ENCODE measurements around the gene DLK1. TPM values are rescaled to one million over a fixed set of nuclear protein-coding genes. Genes with fewer than 3 reads are reported as not detected.

Gene DLK1
- total and polyA plus RNA-seq, 2 experiments from 2014 or later = 1,378 to 3,299 TPM

GRCh38 chr14:100727873-100728240, 1.2 kb downstream of the DLK1 start:
- Histone ChIP-seq H2AFZ (no peak overlapping the region), H3K36me3 (replicated peaks; ENCODE audit: insufficient read depth, low read depth) (no peaks in the 10 kb centered on the region), H3K9me2 (replicated peaks; ENCODE audit: insufficient read depth) (no peaks in the 10 kb centered on the region), H4K20me1 (ENCODE audit: insufficient read depth, poor library complexity, severe bottlenecking) (no peaks in the 10 kb centered on the region), H3K4me2 (peak overlapping the region; percentile 79), H3K79me2 (peaks cover 32% of the 10 kb centered on the region), H3K9me3 (ENCODE audit: low read depth) (no peaks in the 10 kb centered on the region), H3K4me3 (peak overlapping the region; percentile 49), H3K27ac (peak overlapping the region; percentile 74), H3K27me3 (peaks cover 33% of the 10 kb centered on the region), H3K4me1 (ENCODE audit: insufficient read depth) (peaks cover 16% of the 10 kb centered on the region)
- no peak for DNase-seq (ENCODE audit: low spot score)
- 42% methylated on average over 12 of the region's 12 CpGs for WGBS (ENCODE audit: low lambda C conversion rate, missing lambda C conversion rate)
- no peak for TF ChIP-seq EZH2 (IDR thresholded peaks at IDR 0.05; ENCODE audit: borderline replicate concordance)
- no peak for TF ChIP-seq CTCF (IDR thresholded peaks at IDR 0.05; ENCODE audit: poor library complexity)
- no peak for TF ChIP-seq EZH2phosphoT487 (IDR thresholded peaks at IDR 0.05; ENCODE audit: low read depth, severe bottlenecking, unreplicated experiment)

GRCh38 chr14:100728962-100729361, 2.3 kb downstream of the DLK1 start:
- DNase-seq (ENCODE audit: low spot score) = no peak
- H3K4me2 ChIP-seq = peak overlapping the region; percentile 79
- H3K27ac ChIP-seq = peak overlapping the region; percentile 31
- H3K4me3 ChIP-seq = no peak overlapping the region
- TF ChIP-seq EZH2phosphoT487 (IDR thresholded peaks at IDR 0.05; ENCODE audit: low read depth, severe bottlenecking, unreplicated experiment) (no peak), EZH2 (IDR thresholded peaks at IDR 0.05; ENCODE audit: borderline replicate concordance) (no peak), CTCF (IDR thresholded peaks at IDR 0.05; ENCODE audit: poor library complexity) (no peak)
- H3K9me2 ChIP-seq (replicated peaks; ENCODE audit: insufficient read depth) = no peaks in the 10 kb centered on the region
- no peaks in the 10 kb centered on the region for H3K9me3 ChIP-seq (ENCODE audit: low read depth)
- no peaks in the 10 kb centered on the region for H3K36me3 ChIP-seq (replicated peaks; ENCODE audit: insufficient read depth, low read depth)
- 75% methylated on average over 13 of the region's 13 CpGs for WGBS (ENCODE audit: low lambda C conversion rate, missing lambda C conversion rate)
- peaks cover 32% of the 10 kb centered on the region for H3K79me2 ChIP-seq
- peaks cover 10% of the 10 kb centered on the region for H3K4me1 ChIP-seq (ENCODE audit: insufficient read depth)
- peaks cover 33% of the 10 kb centered on the region for H3K27me3 ChIP-seq
- H4K20me1 ChIP-seq (ENCODE audit: insufficient read depth, poor library complexity, severe bottlenecking) = no peaks in the 10 kb centered on the region
- no peak overlapping the region for H2AFZ ChIP-seq

- 58% methylated on average over 7 of the region's 7 CpGs for WGBS (ENCODE audit: low lambda C conversion rate, missing lambda C conversion rate)
- Histone ChIP-seq H3K4me2 (peak overlapping the region; percentile 79), H3K9me3 (ENCODE audit: low read depth) (no peaks in the 10 kb centered on the region), H4K20me1 (ENCODE audit: insufficient read depth, poor library complexity, severe bottlenecking) (no peaks in the 10 kb centered on the region), H3K9me2 (replicated peaks; ENCODE audit: insufficient read depth) (no peaks in the 10 kb centered on the region), H3K4me3 (no peak overlapping the region), H2AFZ (no peak overlapping the region), H3K36me3 (replicated peaks; ENCODE audit: insufficient read depth, low read depth) (no peaks in the 10 kb centered on the region), H3K27ac (peak overlapping the region; percentile 55), H3K79me2 (peaks cover 32% of the 10 kb centered on the region), H3K4me1 (ENCODE audit: insufficient read depth) (peaks cover 10% of the 10 kb centered on the region), H3K27me3 (peaks cover 33% of the 10 kb centered on the region)
- no peak for TF ChIP-seq CTCF (IDR thresholded peaks at IDR 0.05; ENCODE audit: poor library complexity)
- no peak for TF ChIP-seq EZH2 (IDR thresholded peaks at IDR 0.05; ENCODE audit: borderline replicate concordance)
- TF ChIP-seq EZH2phosphoT487 (IDR thresholded peaks at IDR 0.05; ENCODE audit: low read depth, severe bottlenecking, unreplicated experiment) = no peak
- DNase-seq (ENCODE audit: low spot score) = no peak
Measured at GRCh38 chr14:100729982-100730381, 3.3 kb downstream of the DLK1 start.

GRCh38 chr14:100730581-100730980, 3.9 kb downstream of the DLK1 start:
- Histone ChIP-seq H3K9me3 (ENCODE audit: low read depth) (no peaks in the 10 kb centered on the region), H2AFZ (no peak overlapping the region), H3K4me2 (peak overlapping the region; percentile 79), H3K27ac (peak overlapping the region; percentile 55), H4K20me1 (ENCODE audit: insufficient read depth, poor library complexity, severe bottlenecking) (no peaks in the 10 kb centered on the region), H3K79me2 (peaks cover 32% of the 10 kb centered on the region), H3K36me3 (replicated peaks; ENCODE audit: insufficient read depth, low read depth) (no peaks in the 10 kb centered on the region), H3K27me3 (peaks cover 31% of the 10 kb centered on the region), H3K4me3 (no peak overlapping the region), H3K4me1 (ENCODE audit: insufficient read depth) (peaks cover 10% of the 10 kb centered on the region), H3K9me2 (replicated peaks; ENCODE audit: insufficient read depth) (no peaks in the 10 kb centered on the region)
- WGBS (ENCODE audit: low lambda C conversion rate, missing lambda C conversion rate) = 36% methylated on average over 15 of the region's 15 CpGs
- TF ChIP-seq CTCF (IDR thresholded peaks at IDR 0.05; ENCODE audit: poor library complexity) (no peak), EZH2phosphoT487 (IDR thresholded peaks at IDR 0.05; ENCODE audit: low read depth, severe bottlenecking, unreplicated experiment) (no peak), EZH2 (IDR thresholded peaks at IDR 0.05; ENCODE audit: borderline replicate concordance) (no peak)
- DNase-seq (ENCODE audit: low spot score) = no peak

Data from hepatocyte (in vitro differentiated cells).